ENCODE measurements around the gene LHB.
A peak's percentile ranks its signal among the peaks of the same experiment; 100 is the strongest.

GRCh38 chr19:48987323-48987722 is 29.6 kb downstream of the LHB start:
- no peak for TF ChIP-seq REST (IDR thresholded peaks at IDR 0.05; ENCODE audit: low read depth)
- TF ChIP-seq RAD21 (IDR thresholded peaks at IDR 0.05; ENCODE audit: low read depth): 0 out of 2 replicates have a peak, but pooled peaks have one; percentile 0
- TF ChIP-seq EP300 (IDR thresholded peaks at IDR 0.05; ENCODE audit: borderline replicate concordance): no peak
